Right lobe of liver (tissue), 6 donors: ENCODE results near the gene NACC1. TPM values are rescaled to one million over a fixed set of nuclear protein-coding genes. Genes with fewer than 3 reads are reported as not detected.

Source experiments
- ATAC-seq, 4 donors: fragments of 200-7000 bp; cut with Tn5 transposase; one replicate each; pipeline ENCODE4 v1.9.1; 2020; ENCODE audit warnings: mild to moderate bottlenecking in 4 of 4, moderate library complexity in 4 of 4
- DNase-seq, 3 donors: peaks; one replicate each; pipeline ENCODE4 v3.0.0-alpha.2; 2020
- H3K27ac ChIP-seq, 3 donors: fragments of 200-600 bp; one replicate each; pipeline ENCODE4 v1.8.0; 2022
- H3K27me3 ChIP-seq, 2 donors: fragments of 200-600 bp; one replicate each; pipeline ENCODE4 v1.8.0; 2022
- H3K36me3 ChIP-seq, 4 donors: fragments of 200-600 bp; sonication (generic) in 1 of 4; one replicate each; pipeline versions ENCODE4 v1.5.1 to v1.8.0; 2017 to 2022; ENCODE audit warnings: control low read depth in 1 of 4
- H3K4me1 ChIP-seq, 4 donors: fragments of 200-600 bp; sonication (generic) in 1 of 4; one replicate each; pipeline versions ENCODE4 v1.5.1 to v1.8.0; 2017 to 2022; ENCODE audit warnings: control low read depth in 1 of 4
- H3K4me3 ChIP-seq, 3 donors: fragments of 200-600 bp; one replicate each; pipeline ENCODE4 v1.8.0; 2022
- H3K9me3 ChIP-seq, 4 donors: fragments of 200-600 bp; sonication (generic) in 1 of 4; one replicate each; pipeline versions ENCODE4 v1.5.1 to v1.8.0; 2017 to 2022; ENCODE audit warnings: control low read depth in 1 of 4
- CTCF ChIP-seq, 4 donors: fragments of 200-600 bp in 3 of 4; fragments of 450-650 bp in 1 of 4; IDR thresholded peaks; one replicate each; pipeline versions ENCODE4 v1.5.1 to v1.8.0; 2016 to 2022; ENCODE audit warnings: antibody characterized with exemption in 4 of 4, mild to moderate bottlenecking in 2 of 4
- POLR2A ChIP-seq: fragments of 450-650 bp; IDR thresholded peaks from one replicate; pipeline ENCODE4 v1.6.1; 2017; ENCODE audit warnings: antibody characterized with exemption, mild to moderate bottlenecking
- WGBS: methylation state at CpG from one replicate; pipeline ENCODE4 v1.1.6; 2018; ENCODE audit warnings: low coverage, low lambda C conversion rate; ENCODE audit not compliant: insufficient coverage; ENCODE audit errors: missing lambda C conversion rate; 5-methylcytosine and 5-hydroxymethylcytosine counted together
- intact Hi-C, 2 donors: fragments of 100-400 bp; cut with DNase I; formaldehyde crosslinking; loops; one replicate each; pipeline versions ENCODE4 v1.11.2 to v1.14.1; 2022
- total RNA-seq, 6 experiments: library from RNA; depleted of rRNA in 2 of 6; stranded (reverse); fragments of >200 nt in 2 of 6; fragmentation: NEBNext Ultra II Directional in 3 of 6; extraction: Animal tissue kit (Norgen Biotek cat#: 25700) in 3 of 6; gene quantifications; one replicate each; pipeline versions ENCODE4 v1.1.0 to v1.2.4, GENCODE V29; 2016 to 2023
- donor health status: DM: no; HTN: yes; CAD: no.
- donor health status: DM: no; HTN: no; CAD: no.
- donor health status: DM: no; HTN: no; CAD: no.
- donor health status: DM: no; HTN: yes; CAD: no.
- donor health status: DM: no; HTN: yes; CAD: no.

The NACC1 gene
- total RNA-seq, 6 experiments from 2014 or later: 19.2 to 30.3 (median 26.4) TPM

DNA sequence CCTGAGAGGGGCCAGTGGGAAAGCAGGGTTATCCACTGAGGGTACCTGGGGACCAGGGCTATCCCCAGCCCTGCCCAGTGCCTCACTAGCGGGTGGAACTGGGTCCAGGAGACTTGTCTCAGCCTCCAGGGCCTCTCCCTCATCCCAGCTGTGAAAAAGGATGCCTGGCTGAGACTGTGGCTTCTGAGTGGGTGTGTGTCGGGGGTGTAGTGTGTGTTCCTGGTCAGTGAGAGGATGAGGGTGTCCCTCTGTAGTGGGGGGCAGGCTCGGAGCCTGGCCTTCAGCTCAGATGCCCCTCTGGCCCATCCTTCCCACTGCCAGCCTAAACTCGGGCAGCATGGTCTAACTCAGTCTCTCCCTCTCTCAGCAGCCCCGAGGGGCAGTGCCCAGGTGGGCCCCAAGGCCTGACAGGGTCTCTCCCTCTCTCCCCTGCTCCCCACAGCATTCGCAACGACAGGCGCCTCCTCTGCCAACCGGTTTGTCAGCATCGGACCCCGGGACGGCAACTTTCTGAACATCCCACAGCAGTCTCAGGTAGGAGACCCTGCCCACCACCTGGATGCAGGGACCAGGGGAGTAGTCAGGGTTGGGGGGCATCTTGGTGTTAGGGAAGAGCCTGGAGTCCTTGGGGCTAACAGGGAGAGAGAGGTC is 28.1 kb upstream of the NACC1 start:
- Histone ChIP-seq H3K27me3 (no peaks in the 10 kb centered on the region), H3K4me1 (peaks cover 0 to 19% (median 2%) of the 10 kb centered on the region in 4 donors), H3K4me3 (no peak overlapping the region), H3K9me3 (no peaks in the 10 kb centered on the region), H3K36me3 (no peaks in the 10 kb centered on the region), H3K27ac (no peak overlapping the region)
- no CpG with 5 or more reads among the region's 12 CpGs for WGBS
- TF ChIP-seq POLR2A: no peak
- no peak for TF ChIP-seq CTCF (IDR thresholded peaks at IDR 0.05)
- ATAC-seq (no peak), DNase-seq (no peak)
- intact Hi-C loops: loop anchor here in 1 of 2 donors (5.0 to 10.0 kb wide), 2 partner anchors 55 to 108 kb away; no protein-coding TSS in a partner anchor

DNA sequence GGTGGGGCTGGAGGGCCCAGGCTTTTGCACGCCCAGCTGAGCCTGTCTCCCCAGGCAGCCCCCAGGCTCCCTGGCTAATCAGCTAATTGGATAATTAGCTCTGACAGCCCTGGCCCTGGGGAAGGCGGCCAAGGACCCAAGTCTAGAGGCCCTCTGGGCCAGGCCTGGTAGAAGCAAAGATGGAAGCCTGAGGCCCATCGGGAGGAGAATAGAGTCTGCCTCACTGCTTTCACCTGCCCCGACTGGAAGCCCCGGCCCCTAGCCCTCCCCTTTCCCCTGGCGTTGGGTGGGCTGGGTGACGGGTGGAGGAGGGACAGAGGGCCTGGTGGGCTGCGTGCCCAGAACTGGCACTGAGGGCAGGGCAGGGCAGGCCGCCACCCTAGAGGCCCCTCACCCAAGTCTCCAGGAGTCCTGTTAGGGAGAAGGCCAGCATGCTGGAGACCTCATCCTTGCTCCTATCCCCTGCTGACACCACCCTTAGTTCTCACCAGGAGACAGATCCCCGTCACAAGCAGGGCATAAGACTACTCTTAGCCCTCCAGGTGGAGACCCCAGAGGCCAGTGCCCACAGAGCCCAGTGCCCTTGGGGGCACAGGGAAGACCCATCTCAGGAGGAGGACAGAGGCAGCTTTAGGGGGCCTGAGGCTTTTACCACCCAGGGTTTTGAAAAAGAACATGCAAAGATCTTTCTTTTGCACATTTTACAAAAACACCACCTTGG is 27.4 kb upstream of the NACC1 start:
- WGBS: no CpG with 5 or more reads among the region's 10 CpGs
- peaks cover 0 to 19% (median 2%) of the 10 kb centered on the region in 4 donors for H3K4me1 ChIP-seq
- H3K27me3 ChIP-seq: no peaks in the 10 kb centered on the region
- intact Hi-C loops: loop anchor here in 1 of 2 donors (5.0 to 10.0 kb wide), 2 partner anchors 56 to 108 kb away; no protein-coding TSS in a partner anchor
- TF ChIP-seq CTCF (IDR thresholded peaks at IDR 0.05) (no peak), POLR2A (no peak)
- H3K4me3 ChIP-seq: no peak overlapping the region
- peaks cover 0 to 3% (median 0%) of the 10 kb centered on the region in 4 donors for H3K36me3 ChIP-seq
- DNase-seq: peak in 1 of 3 donors; percentile 26
- no peak for ATAC-seq
- peak overlapping the region in 1 of 3 donors; percentile 13 for H3K27ac ChIP-seq
- H3K9me3 ChIP-seq: no peaks in the 10 kb centered on the region

- Histone ChIP-seq H3K4me3 (no peak overlapping the region), H3K9me3 (no peaks in the 10 kb centered on the region), H3K4me1 (peaks cover 0 to 26% (median 3%) of the 10 kb centered on the region in 4 donors), H3K27ac (peak overlapping the region in 2 of 3 donors; percentile 2 to 29), H3K27me3 (no peaks in the 10 kb centered on the region), H3K36me3 (peaks cover 0 to 3% (median 0%) of the 10 kb centered on the region in 4 donors)
- DNase-seq (peak in 1 of 3 donors; percentile 23), ATAC-seq (peak in 2 of 4 donors; percentile 4)
- intact Hi-C loops: loop anchor here (2.0 to 10.0 kb wide), 3 partner anchors 57 to 111 kb away; no protein-coding TSS in a partner anchor
- 33% methylated on average over 8 of the region's 25 CpGs for WGBS
- TF ChIP-seq POLR2A (no peak), CTCF (IDR thresholded peaks at IDR 0.05) (no peak)
Observed at GRCh38 chr19:13091400-13092157, 26.5 kb upstream of the NACC1 start.

DNA sequence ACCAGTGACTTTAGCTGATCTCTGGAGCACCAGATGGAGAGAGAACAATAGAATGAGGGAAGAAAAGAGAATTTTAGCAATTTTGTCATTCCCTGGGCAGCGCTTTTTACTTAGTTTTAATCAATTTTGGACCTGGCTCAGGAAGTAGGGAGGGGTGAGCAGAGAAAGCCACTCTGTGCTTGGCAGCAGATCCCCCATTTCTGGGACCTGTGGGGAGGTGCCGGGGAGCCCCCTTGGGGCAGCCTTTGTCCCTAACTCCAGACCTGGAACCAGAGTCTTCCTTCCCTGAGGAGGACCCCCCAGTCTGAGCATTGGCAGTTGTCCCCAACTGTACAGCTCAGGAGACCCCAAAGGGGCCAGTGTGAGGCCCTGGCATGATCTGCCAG is 25.9 kb upstream of the NACC1 start:
- Histone ChIP-seq H3K27me3 (peaks cover 0 to 2% of the 10 kb centered on the region in 2 donors), H3K9me3 (no peaks in the 10 kb centered on the region), H3K4me3 (no peak overlapping the region), H3K36me3 (peaks cover 0 to 3% (median 0%) of the 10 kb centered on the region in 4 donors), H3K27ac (peak overlapping the region in 1 of 3 donors; percentile 2), H3K4me1 (peaks cover 0 to 30% (median 3%) of the 10 kb centered on the region in 4 donors)
- TF ChIP-seq CTCF (IDR thresholded peaks at IDR 0.05) (no peak), POLR2A (no peak)
- WGBS: 55% methylated on average over 2 of the region's 2 CpGs
- intact Hi-C loops: loop anchor here (2.0 to 10.0 kb wide), 3 partner anchors 57 to 111 kb away; no protein-coding TSS in a partner anchor
- ATAC-seq: no peak
- DNase-seq: no peak
